ENCODE results near the gene WFDC6. TPM values are rescaled to one million over a fixed set of nuclear protein-coding genes. Genes with fewer than 3 reads are reported as not detected.

Gene WFDC6
- polyA plus RNA-seq, 1 experiment: not detected

DNA sequence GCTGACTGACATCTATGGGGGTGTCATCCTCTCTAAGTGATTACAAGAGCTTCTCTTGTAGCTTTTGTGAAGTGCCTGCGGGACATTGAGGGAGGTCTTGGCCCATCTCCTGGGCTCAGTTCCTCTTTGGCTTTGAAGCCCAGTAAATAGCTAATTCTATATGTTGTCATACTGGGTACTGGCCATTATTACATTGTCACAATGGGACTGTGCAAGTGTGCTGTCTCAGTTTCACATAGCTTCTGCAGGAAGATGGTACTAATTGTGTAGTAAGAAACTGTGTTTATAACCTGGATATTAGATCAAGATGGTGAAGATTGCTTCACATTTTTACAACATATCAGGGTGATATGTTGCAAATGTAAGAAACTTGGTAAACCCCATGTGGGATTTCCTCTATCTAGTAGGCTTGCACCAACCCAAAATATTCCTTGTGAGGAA, 43.8 kb downstream of the WFDC6 start:
- TF ChIP-seq, protein P1, sequence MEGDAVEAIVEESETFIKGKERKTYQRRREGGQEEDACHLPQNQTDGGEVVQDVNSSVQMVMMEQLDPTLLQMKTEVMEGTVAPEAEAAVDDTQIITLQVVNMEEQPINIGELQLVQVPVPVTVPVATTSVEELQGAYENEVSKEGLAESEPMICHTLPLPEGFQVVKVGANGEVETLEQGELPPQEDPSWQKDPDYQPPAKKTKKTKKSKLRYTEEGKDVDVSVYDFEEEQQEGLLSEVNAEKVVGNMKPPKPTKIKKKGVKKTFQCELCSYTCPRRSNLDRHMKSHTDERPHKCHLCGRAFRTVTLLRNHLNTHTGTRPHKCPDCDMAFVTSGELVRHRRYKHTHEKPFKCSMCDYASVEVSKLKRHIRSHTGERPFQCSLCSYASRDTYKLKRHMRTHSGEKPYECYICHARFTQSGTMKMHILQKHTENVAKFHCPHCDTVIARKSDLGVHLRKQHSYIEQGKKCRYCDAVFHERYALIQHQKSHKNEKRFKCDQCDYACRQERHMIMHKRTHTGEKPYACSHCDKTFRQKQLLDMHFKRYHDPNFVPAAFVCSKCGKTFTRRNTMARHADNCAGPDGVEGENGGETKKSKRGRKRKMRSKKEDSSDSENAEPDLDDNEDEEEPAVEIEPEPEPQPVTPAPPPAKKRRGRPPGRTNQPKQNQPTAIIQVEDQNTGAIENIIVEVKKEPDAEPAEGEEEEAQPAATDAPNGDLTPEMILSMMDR (IDR thresholded peaks at IDR 0.05; ENCODE audit: low read depth, low read length): no peak
- ChIA-PET CTCF (no interaction called here), POLR2A (no interaction called here)
- Histone ChIP-seq H3K9me3 (ENCODE audit: control insufficient read depth, insufficient read depth, low read length) (no peaks in the 10 kb centered on the region), H3K27me3 (ENCODE audit: control insufficient read depth, insufficient read depth, low read length) (peaks cover 9% of the 10 kb centered on the region), H3K4me3 (ENCODE audit: low read depth, low read length) (no peak overlapping the region), H3K27ac (ENCODE audit: low read depth, low read length) (no peak overlapping the region)
- no peak for DNase-seq (ENCODE audit: low read depth, low spot score)

DNA sequence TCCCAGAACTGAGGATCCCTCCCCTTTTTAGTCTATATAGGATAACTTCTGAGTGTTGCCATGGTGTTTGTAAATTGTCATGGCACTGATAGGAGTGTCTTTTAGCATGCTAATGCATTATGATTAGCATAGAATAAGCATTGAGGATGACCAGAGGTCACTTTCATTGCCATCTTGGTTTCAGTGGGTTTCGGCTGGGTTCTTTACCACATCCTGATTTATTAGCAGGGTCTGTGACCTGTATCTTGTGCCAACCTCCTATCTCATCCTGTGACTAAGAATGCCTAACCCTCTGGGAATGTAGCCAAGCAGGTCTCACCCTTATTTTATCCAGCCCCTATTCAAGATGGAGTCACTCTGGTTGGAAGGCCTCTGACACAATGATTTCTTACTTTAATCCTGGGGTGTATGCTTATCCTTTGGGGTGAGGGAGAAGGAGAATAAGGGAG, 50.2 kb downstream of the WFDC6 start:
- DNase-seq (ENCODE audit: low read depth, low spot score): no peak
- Histone ChIP-seq H3K27ac (ENCODE audit: low read depth, low read length) (no peak overlapping the region), H3K27me3 (ENCODE audit: control insufficient read depth, insufficient read depth, low read length) (peaks cover 14% of the 10 kb centered on the region), H3K4me3 (ENCODE audit: low read depth, low read length) (no peak overlapping the region), H3K9me3 (ENCODE audit: control insufficient read depth, insufficient read depth, low read length) (no peaks in the 10 kb centered on the region; the same call in 1 of the 2 replicates)
- TF ChIP-seq, protein P1 (IDR thresholded peaks at IDR 0.05; ENCODE audit: low read depth, low read length): no peak
- ChIA-PET CTCF (no interaction called here), POLR2A (no interaction called here)

DNA sequence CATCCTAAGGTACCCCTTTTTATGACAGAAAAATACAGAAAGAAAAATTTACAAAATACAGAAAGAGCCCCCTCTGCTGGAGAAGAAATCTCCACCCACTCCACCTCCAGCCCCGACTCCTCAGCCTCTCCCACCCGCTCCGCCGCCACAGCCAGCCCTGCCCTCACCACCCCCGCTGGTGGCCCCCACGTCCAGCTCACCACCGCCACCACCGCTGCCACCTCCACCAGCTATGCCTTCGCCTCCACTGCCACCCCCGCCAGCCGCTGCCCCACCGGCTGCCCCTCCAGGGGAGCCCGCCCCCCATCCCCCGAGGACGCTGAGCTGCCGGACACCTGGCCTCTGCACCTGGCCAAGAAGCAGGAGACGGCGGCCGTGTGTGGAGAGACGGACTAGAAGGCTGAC, 52.0 kb downstream of the WFDC6 start:
- Histone ChIP-seq H3K4me3 (ENCODE audit: low read depth, low read length) (no peak overlapping the region), H3K27me3 (ENCODE audit: control insufficient read depth, insufficient read depth, low read length) (peaks cover 17% of the 10 kb centered on the region), H3K9me3 (ENCODE audit: control insufficient read depth, insufficient read depth, low read length) (no peaks in the 10 kb centered on the region; the same call in 1 of the 2 replicates), H3K27ac (ENCODE audit: low read depth, low read length) (no peak overlapping the region)
- TF ChIP-seq, protein P1 (IDR thresholded peaks at IDR 0.05; ENCODE audit: low read depth, low read length): 0 out of 2 replicates have a peak, but pooled peaks have one; percentile 9
- POLR2A ChIA-PET: no interaction called here
- CTCF ChIA-PET: no interaction called here
- no peak for DNase-seq (ENCODE audit: low read depth, low spot score)

DNA sequence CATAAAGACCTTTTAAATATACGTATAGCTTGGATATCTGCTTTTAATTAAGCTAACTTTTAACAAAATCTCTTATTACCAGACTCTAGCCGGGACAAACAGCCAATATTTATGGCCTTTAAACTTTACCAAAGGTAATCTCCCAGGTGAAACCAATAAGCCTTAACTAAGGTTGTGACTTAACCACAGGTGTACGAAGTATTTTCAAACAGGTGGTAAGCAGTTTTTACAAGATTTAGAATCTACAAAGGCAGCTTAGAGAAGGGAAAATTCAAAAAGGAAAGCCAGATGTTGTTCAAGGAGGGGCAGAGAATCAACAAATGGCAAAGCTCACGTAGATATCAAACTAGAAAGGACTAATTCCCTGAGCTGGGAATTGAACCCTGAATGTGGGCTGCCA, 53.9 kb downstream of the WFDC6 start:
- H3K4me3 ChIP-seq (ENCODE audit: low read depth, low read length): no peak overlapping the region
- TF ChIP-seq, protein P1 (IDR thresholded peaks at IDR 0.05; ENCODE audit: low read depth, low read length): no peak
- ChIA-PET POLR2A (no interaction called here), CTCF (interaction anchor here (0.9 to 1.1 kb wide), 2 partner anchors 111 to 123 kb away, joined by 3 read pairs; no protein-coding TSS in a partner anchor)
- H3K27me3 ChIP-seq (ENCODE audit: control insufficient read depth, insufficient read depth, low read length): peaks cover 18% of the 10 kb centered on the region
- DNase-seq (ENCODE audit: low read depth, low spot score): no peak
- no peaks in the 10 kb centered on the region; the same call in 1 of the 2 replicates for H3K9me3 ChIP-seq (ENCODE audit: control insufficient read depth, insufficient read depth, low read length)
- no peak overlapping the region for H3K27ac ChIP-seq (ENCODE audit: low read depth, low read length)

DNA sequence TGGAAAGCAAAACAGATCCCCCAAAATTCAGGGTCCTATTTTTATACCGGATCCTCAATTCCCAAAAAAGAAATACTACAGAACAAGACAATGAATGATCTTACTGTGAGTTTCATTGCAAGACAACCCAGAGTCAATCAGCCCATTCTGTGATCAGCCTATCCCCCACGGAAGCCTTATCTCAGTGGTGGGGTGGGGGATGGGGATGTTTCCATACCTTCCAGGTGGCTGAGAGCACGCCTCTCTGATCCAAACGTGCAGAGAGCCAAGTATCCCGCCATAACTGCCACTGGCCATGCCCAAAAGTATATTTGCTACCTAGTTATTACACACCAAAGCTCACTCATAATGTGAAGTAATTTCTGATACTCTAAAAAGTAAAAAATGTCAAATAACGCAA, 54.6 kb downstream of the WFDC6 start:
- H3K9me3 ChIP-seq (ENCODE audit: control insufficient read depth, insufficient read depth, low read length): no peaks in the 10 kb centered on the region; the same call in 1 of the 2 replicates
- CTCF ChIA-PET: interaction anchor here (0.9 to 1.1 kb wide), 2 partner anchors 111 to 122 kb away, joined by 3 read pairs; no protein-coding TSS in a partner anchor
- DNase-seq (ENCODE audit: low read depth, low spot score): no peak
- peaks cover 19% of the 10 kb centered on the region for H3K27me3 ChIP-seq (ENCODE audit: control insufficient read depth, insufficient read depth, low read length)
- POLR2A ChIA-PET: no interaction called here
- no peak overlapping the region for H3K27ac ChIP-seq (ENCODE audit: low read depth, low read length)
- H3K4me3 ChIP-seq (ENCODE audit: low read depth, low read length): no peak overlapping the region
- TF ChIP-seq, protein P1 (IDR thresholded peaks at IDR 0.05; ENCODE audit: low read depth, low read length): no peak

Small RNAs within 50 kb of the gene (small RNA-seq; reads per million reads assigned to genes)
- not detected for gene AL031663.1 (ENCODE audit: insufficient read length, low read depth)
- gene HSPD1P21 (ENCODE audit: insufficient read length, low read depth): not detected
- not detected for gene RNA5SP485 (ENCODE audit: insufficient read length, low read depth)

Other genes starting within 250 kb of the WFDC6 start
- gene RBPJL, start 232.6 kb downstream of the WFDC6 start, polyA plus RNA-seq (2011; rRNA removed): not detected in 2 replicates
- 0.04 TPM in 1 of 2 replicates, not detected in the other for gene MATN4, start 231.2 kb downstream of the WFDC6 start, polyA plus RNA-seq (2011; rRNA removed)
- 177 and 204 TPM in 2 replicates for gene SDC4, start 191.1 kb downstream of the WFDC6 start, polyA plus RNA-seq (2011; rRNA removed)
- 25.1 and 33.4 TPM in 2 replicates for gene SYS1, start 176.3 kb downstream of the WFDC6 start, polyA plus RNA-seq (2011; rRNA removed)
- gene TP53TG5, start 161.2 kb downstream of the WFDC6 start, polyA plus RNA-seq (2011; rRNA removed): not detected in 2 replicates
- gene DBNDD2, start 131.2 kb downstream of the WFDC6 start, polyA plus RNA-seq (2011; rRNA removed): 12.8 and 13.8 TPM in 2 replicates
- 114 and 140 TPM in 2 replicates for gene PIGT, start 123.3 kb downstream of the WFDC6 start, polyA plus RNA-seq (2011; rRNA removed)
- not detected in 2 replicates for gene WFDC2, start 69.7 kb downstream of the WFDC6 start, polyA plus RNA-seq (2011; rRNA removed)
- not detected in 2 replicates for gene SPINT3, start 23.9 kb downstream of the WFDC6 start, polyA plus RNA-seq (2011; rRNA removed)
- not detected in 2 replicates for gene EPPIN, start 7.9 kb upstream of the WFDC6 start, polyA plus RNA-seq (2011; rRNA removed)
- not detected in 2 replicates for gene WFDC8, start 39.8 kb upstream of the WFDC6 start, polyA plus RNA-seq (2011; rRNA removed)
- gene WFDC10A, start 90.3 kb upstream of the WFDC6 start, polyA plus RNA-seq (2011; rRNA removed): not detected in 2 replicates
- not detected in 2 replicates for gene WFDC9, start 91.8 kb upstream of the WFDC6 start, polyA plus RNA-seq (2011; rRNA removed)
- gene WFDC11, start 130.8 kb upstream of the WFDC6 start, polyA plus RNA-seq (2011; rRNA removed): not detected in 2 replicates
- not detected in 2 replicates for gene WFDC13, start 162.6 kb upstream of the WFDC6 start, polyA plus RNA-seq (2011; rRNA removed)
- 0.29 TPM in 1 of 2 replicates, not detected in the other for gene WFDC10B, start 165.5 kb upstream of the WFDC6 start, polyA plus RNA-seq (2011; rRNA removed)
- gene SPINT4, start 182.9 kb upstream of the WFDC6 start, polyA plus RNA-seq (2011; rRNA removed): not detected in 2 replicates

Measured in AG04450 (cell line).